Suprapubic skin (tissue), 4 donors: ENCODE data around the gene IL17RD.

Experiments
- CTCF ChIP-seq, 2 donors: fragments of 200-600 bp in 1 of 2; fragments of 450-650 bp in 1 of 2; sonication (generic) in 1 of 2; IDR thresholded peaks; one replicate each; pipeline ENCODE4 v1.5.1; 2016 to 2019; ENCODE audit warnings: antibody characterized with exemption in 2 of 2, mild to moderate bottlenecking in 1 of 2, moderate library complexity in 1 of 2
- EP300 ChIP-seq: sonication (generic); formaldehyde crosslinking; IDR thresholded peaks from one replicate; pipeline ENCODE4 v1.6.1; 2017; ENCODE audit warnings: antibody characterized with exemption
- POLR2A ChIP-seq, 2 donors: fragments of 450-650 bp; IDR thresholded peaks; one replicate each; pipeline ENCODE4 v1.6.1; 2017; ENCODE audit warnings: antibody characterized with exemption in 2 of 2, mild to moderate bottlenecking in 2 of 2, moderate library complexity in 2 of 2
- POLR2AphosphoS5 ChIP-seq, 3 donors: sonication (generic); formaldehyde crosslinking; IDR thresholded peaks; one replicate each; pipeline ENCODE4 v1.6.1; 2017; ENCODE audit warnings: antibody characterized with exemption in 3 of 3

GRCh38 chr3:57094575-57094974, 70.6 kb downstream of the IL17RD start:
- TF ChIP-seq CTCF (IDR thresholded peaks at IDR 0.05) (no peak), POLR2A (IDR thresholded peaks at IDR 0.05) (no peak), POLR2AphosphoS5 (IDR thresholded peaks at IDR 0.05) (no peak), EP300 (no peak)
